Tibial nerve (tissue), 3 donors: ENCODE results near the gene PLSCR3.

ENCODE experiments used
- EP300 ChIP-seq, 2 donors: sonication (generic); formaldehyde crosslinking; IDR thresholded peaks; one replicate each; pipeline ENCODE4 v1.6.1; 2017; ENCODE audit warnings: antibody characterized with exemption in 2 of 2, mild to moderate bottlenecking in 1 of 2
- POLR2A ChIP-seq, 2 donors: fragments of 450-650 bp; IDR thresholded peaks; one replicate each; pipeline ENCODE4 v1.6.1; 2017; ENCODE audit warnings: antibody characterized with exemption in 2 of 2, mild to moderate bottlenecking in 2 of 2, moderate library complexity in 2 of 2

GRCh38 chr17:7435676-7436555 lies 41.6 kb upstream of the PLSCR3 start:
- TF ChIP-seq POLR2A (IDR thresholded peaks at IDR 0.05) (no peak), EP300 (IDR thresholded peaks at IDR 0.05) (no peak)
